Testis (tissue), 2 donors: Measurements from ENCODE around the gene GATB.

Source experiments
- POLR2A ChIP-seq: fragments of 450-650 bp; IDR thresholded peaks from one replicate; pipeline ENCODE4 v1.6.1; 2017; ENCODE audit warnings: antibody characterized with exemption, mild to moderate bottlenecking, moderate library complexity
- TF ChIP-seq, protein P1 (sequence below), 3 experiments: fragments of 450-650 bp in 2 of 3; fragments of 200-600 bp in 1 of 3; sonication (generic) in 1 of 3; IDR thresholded peaks; one replicate each; pipeline ENCODE4 v1.5.1; 2016 to 2019; ENCODE audit warnings: antibody characterized with exemption in 3 of 3, mild to moderate bottlenecking in 2 of 3, moderate library complexity in 1 of 3

DNA sequence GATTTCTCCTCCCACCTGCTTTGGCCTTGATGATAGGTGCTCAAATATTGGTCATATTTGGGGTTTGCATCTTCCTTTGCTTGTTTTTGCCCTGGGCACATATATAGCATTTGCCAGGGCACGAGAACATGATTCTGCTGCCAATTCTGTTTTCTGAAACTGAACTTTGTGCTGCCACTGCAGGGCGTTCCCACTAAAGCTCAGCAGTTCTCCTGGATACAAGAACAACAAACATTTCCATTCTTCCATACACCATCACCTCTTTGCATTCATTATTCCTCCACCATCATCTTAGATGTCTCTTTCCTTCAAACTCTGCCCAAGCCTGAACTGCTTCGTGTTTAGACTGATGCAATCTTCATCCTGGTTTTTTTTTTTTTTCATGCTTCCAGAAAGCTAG lies 36.3 kb upstream of the GATB start:
- TF ChIP-seq, protein P1, sequence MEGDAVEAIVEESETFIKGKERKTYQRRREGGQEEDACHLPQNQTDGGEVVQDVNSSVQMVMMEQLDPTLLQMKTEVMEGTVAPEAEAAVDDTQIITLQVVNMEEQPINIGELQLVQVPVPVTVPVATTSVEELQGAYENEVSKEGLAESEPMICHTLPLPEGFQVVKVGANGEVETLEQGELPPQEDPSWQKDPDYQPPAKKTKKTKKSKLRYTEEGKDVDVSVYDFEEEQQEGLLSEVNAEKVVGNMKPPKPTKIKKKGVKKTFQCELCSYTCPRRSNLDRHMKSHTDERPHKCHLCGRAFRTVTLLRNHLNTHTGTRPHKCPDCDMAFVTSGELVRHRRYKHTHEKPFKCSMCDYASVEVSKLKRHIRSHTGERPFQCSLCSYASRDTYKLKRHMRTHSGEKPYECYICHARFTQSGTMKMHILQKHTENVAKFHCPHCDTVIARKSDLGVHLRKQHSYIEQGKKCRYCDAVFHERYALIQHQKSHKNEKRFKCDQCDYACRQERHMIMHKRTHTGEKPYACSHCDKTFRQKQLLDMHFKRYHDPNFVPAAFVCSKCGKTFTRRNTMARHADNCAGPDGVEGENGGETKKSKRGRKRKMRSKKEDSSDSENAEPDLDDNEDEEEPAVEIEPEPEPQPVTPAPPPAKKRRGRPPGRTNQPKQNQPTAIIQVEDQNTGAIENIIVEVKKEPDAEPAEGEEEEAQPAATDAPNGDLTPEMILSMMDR (IDR thresholded peaks at IDR 0.05), result no peak
- no peak for TF ChIP-seq POLR2A
